ENCODE data around the gene NRARP.

The NRARP gene, protein sequence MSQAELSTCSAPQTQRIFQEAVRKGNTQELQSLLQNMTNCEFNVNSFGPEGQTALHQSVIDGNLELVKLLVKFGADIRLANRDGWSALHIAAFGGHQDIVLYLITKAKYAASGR

DNA sequence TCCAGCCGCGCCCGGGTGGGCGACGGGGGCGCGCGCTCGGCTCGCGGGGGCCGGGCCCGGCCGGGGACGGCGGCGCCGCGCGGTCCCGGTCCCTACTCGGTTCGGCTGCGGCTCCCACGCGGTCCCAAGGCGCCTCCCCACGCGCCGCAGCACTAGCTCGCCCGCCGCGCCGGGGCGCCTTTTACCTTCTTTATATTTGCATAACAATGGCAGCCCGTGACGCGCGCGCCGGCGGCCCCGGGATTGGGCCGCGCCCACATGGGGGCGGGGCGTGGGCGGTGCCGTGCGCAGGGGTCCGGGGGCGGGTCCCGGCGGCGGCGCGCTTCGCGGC is at the start of gene NRARP:
Gene NRARP (minus strand): TSS at position 154 of the 331 bp plus-strand sequence. CDS start 343 bp downstream, outside the sequence.
- peak within 1 kb of the TSS; percentile 50 for H3K4me3 ChIP-seq (ENCODE audit: low read depth, low read length)
- TF ChIP-seq, protein P1, sequence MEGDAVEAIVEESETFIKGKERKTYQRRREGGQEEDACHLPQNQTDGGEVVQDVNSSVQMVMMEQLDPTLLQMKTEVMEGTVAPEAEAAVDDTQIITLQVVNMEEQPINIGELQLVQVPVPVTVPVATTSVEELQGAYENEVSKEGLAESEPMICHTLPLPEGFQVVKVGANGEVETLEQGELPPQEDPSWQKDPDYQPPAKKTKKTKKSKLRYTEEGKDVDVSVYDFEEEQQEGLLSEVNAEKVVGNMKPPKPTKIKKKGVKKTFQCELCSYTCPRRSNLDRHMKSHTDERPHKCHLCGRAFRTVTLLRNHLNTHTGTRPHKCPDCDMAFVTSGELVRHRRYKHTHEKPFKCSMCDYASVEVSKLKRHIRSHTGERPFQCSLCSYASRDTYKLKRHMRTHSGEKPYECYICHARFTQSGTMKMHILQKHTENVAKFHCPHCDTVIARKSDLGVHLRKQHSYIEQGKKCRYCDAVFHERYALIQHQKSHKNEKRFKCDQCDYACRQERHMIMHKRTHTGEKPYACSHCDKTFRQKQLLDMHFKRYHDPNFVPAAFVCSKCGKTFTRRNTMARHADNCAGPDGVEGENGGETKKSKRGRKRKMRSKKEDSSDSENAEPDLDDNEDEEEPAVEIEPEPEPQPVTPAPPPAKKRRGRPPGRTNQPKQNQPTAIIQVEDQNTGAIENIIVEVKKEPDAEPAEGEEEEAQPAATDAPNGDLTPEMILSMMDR (IDR thresholded peaks at IDR 0.05; ENCODE audit: low read depth, low read length): no peak

DNA sequence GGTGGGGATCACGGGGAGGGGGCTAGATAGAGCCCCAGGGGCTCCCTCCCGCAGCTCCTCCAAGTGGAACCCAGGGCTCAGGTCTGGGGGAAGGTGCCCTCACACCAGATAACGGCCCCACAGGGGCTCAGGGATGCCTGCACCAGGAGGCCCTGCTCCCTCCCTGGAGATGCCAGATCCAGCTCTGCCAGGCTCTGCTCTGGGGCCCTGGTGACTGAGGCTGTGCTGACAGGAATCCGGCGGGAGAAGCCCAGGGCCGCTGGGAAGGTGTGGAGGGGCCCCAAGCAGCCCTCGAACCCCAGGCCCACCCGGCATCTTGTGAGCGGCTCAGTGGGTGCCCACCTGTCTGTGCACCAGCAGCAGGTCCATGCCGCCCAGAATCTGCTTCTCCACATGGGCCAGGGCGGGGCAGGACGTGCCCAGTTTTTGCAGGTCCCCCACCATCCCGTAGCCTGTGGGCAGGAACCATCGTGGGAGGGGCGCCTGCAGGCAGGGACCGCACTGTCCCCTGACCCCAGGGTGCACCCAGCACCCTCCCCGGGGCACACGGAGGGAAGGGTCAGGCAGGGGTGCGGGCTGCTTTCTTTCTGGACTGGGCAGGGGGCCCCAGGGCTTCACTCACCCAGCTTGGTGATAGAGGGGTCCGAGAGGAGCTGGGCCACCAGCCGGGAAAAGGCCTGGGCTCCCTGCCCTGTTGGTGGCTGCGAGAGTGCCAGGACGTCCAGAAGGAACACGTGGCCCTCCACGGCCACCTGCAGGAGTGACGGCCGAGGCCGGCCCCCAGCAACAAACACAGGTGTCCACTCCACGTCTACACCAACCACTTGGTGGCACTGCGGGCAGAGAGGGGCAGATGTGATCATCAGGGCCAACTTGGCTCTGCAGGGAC is 48.9 kb upstream of the NRARP start:
- TF ChIP-seq, protein P1 (IDR thresholded peaks at IDR 0.05; ENCODE audit: low read depth, low read length): no peak
- no peak overlapping the region for H3K4me3 ChIP-seq (ENCODE audit: low read depth, low read length)

DNA sequence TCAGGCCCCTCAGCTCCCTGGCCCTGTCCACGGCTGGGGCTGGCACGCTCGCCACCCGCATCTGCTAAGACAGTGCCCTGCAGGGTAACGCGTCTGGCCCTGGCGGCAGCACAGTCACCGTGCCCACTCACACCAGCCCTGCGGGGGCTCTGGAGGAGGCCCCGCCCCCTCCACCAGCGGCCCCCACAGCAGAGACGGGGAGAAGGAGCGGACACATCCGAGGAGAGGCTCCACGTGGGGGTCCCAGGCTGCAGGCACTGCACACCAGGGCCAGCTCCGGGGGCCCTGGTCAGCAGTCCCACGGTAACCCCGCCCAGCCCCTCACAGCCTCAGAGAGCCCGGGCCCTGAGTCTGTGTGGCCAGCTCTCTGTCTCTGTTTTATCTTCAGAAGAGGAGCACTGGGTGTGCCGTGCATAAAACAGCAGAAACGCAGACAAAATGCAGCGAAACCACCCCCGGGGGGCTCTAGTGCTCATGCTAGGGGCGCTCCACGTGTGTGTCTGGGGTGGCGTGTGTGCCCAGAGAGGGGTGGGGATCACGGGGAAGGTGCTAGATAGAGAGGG is 47.5 kb upstream of the NRARP start:
- TF ChIP-seq, protein P1 (IDR thresholded peaks at IDR 0.05; ENCODE audit: low read depth, low read length): no peak
- H3K4me3 ChIP-seq (ENCODE audit: low read depth, low read length): no peak overlapping the region

DNA sequence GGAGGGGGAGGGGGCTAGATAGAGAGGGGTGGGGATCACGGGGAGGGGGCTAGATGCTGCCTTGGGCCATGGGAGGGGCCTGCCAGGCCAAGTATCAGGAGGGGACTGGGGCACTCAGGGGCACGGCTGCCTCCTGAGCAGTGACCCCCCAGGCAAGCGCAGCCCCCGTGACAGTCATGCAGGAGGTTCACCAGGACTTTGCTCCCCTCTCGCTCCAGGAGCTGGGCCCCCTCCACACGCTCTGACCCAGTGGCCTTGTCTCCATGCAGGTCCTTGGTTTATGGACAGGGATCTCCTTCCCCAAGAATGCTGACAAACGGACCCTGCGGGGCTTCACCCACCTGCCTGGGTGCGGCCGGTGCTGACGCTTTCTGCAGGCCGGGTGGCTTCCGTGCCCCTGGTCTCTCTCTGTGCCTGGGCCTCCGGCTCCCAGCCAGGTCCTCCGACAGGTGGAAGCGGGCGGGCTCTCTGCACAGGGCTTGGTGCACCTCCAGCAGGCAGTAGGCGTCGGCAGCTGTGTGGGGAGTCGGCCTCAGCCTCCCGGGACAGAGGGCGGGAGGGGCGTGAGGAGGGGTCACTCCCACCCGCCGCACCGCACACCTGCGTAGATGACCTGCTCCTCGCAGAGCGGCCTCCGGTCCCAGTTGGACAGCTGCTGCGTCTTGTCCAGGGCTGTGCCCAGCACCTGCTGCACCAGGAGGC is 46.8 kb upstream of the NRARP start:
- TF ChIP-seq, protein P1 (IDR thresholded peaks at IDR 0.05; ENCODE audit: low read depth, low read length): no peak
- H3K4me3 ChIP-seq (ENCODE audit: low read depth, low read length): no peak overlapping the region

DNA sequence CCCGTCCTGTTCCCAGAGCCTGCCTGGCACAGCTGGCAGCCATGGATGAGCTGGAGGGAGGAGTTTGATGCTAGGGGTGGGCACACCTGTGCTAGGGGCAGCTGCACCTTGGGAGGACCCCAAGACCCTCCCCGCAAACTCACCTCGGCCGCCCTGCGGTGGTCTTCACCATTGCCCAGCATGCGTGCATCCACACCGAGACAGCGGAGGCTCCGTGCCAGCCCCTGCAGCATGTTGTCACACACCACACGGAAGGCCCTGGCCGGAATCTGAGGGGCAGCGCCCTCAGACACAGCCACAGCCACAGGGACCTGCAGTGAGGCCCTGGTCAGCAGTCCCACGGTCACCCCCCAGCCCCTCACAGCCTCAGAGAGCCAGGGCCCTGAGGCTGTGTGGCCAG is 45.9 kb upstream of the NRARP start:
- no peak overlapping the region for H3K4me3 ChIP-seq (ENCODE audit: low read depth, low read length)
- TF ChIP-seq, protein P1 (IDR thresholded peaks at IDR 0.05; ENCODE audit: low read depth, low read length): no peak

DNA sequence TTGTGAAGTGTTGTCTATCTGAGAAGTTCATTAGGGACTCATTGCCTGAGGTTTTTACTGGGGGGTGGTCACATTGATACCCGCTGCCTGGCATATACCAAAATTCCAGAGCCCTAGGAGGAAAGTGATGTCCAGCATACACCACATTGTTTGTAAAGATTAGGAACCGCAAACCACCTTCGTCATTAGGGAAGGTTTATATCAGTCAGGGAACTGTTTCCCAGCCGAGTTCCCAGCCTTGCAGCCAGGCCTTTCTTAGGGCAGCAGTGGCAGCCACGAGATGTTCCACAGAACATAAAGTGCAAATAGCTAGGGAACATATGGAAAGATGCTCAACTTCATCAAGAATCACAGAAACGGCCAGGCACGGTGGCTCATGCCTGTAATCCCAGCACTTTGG is 40.4 kb upstream of the NRARP start:
- no peak overlapping the region for H3K4me3 ChIP-seq (ENCODE audit: low read depth, low read length)
- TF ChIP-seq, protein P1 (IDR thresholded peaks at IDR 0.05; ENCODE audit: low read depth, low read length): no peak
